Neural cell (in vitro differentiated cells): ENCODE measurements around the gene IGF2BP2.

Source experiments
- RAD21 ChIP-seq: fragments of 450-650 bp; conservative IDR thresholded peaks from 2 replicates; pipeline ENCODE4 v1.6.1; 2014; ENCODE audit warnings: antibody characterized with exemption, mild to moderate bottlenecking, moderate library complexity
- SMC3 ChIP-seq: fragments of 450-650 bp; conservative IDR thresholded peaks from 2 replicates; pipeline ENCODE4 v1.6.1; 2014; ENCODE audit warnings: antibody characterized with exemption, mild to moderate bottlenecking, moderate library complexity; ENCODE audit not compliant: poor library complexity
- TF ChIP-seq, protein P1 (sequence below): fragments of 450-650 bp; IDR thresholded peaks from 2 replicates; pipeline ENCODE4 v1.5.1; 2014; ENCODE audit warnings: antibody characterized with exemption, mild to moderate bottlenecking, moderate library complexity; ENCODE audit not compliant: poor library complexity, severe bottlenecking

DNA sequence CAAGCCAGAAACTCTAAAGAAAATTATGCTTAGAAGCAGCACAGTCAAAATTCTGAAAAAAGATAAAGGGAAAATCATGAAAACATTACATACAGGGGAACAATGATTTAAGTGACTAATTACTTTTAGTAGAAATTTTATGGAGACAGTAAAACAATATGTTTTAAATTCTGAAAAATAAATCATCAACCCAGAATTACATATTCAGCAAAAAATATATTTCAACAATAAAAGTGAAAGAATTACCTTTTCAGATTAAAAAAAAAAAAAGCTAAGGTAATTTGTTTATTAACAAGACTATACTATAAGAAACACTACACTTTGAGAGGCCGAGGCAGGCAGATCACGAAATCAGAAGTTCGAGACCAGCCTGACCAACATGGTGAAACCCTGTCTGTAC is 32.4 kb upstream of the IGF2BP2 start:
- TF ChIP-seq SMC3 (no peak), RAD21 (no peak)
- TF ChIP-seq, protein P1, sequence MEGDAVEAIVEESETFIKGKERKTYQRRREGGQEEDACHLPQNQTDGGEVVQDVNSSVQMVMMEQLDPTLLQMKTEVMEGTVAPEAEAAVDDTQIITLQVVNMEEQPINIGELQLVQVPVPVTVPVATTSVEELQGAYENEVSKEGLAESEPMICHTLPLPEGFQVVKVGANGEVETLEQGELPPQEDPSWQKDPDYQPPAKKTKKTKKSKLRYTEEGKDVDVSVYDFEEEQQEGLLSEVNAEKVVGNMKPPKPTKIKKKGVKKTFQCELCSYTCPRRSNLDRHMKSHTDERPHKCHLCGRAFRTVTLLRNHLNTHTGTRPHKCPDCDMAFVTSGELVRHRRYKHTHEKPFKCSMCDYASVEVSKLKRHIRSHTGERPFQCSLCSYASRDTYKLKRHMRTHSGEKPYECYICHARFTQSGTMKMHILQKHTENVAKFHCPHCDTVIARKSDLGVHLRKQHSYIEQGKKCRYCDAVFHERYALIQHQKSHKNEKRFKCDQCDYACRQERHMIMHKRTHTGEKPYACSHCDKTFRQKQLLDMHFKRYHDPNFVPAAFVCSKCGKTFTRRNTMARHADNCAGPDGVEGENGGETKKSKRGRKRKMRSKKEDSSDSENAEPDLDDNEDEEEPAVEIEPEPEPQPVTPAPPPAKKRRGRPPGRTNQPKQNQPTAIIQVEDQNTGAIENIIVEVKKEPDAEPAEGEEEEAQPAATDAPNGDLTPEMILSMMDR = no peak
